NCI-H526 treated with DMSO at 0.1 percent for 48 hours (cell line): ENCODE measurements around the gene TTC7B.
"Not testable (repeated sequence)": the region's sequence is repeated elsewhere in the genome, so short reads cannot be mapped to it uniquely, and the experiment has no call there.

Experiments
- DNase-seq: peaks from one replicate; lab custom pipeline; 2025; lab: John Stamatoyannopoulos, UW

The TTC7B gene

GRCh38 chr14:90526536-90526935, 289.7 kb downstream of the TTC7B start:
- DNase-seq = not testable (repeated sequence)

- DNase-seq = not testable (repeated sequence)
Measured at GRCh38 chr14:90525353-90526028, 290.7 kb downstream of the TTC7B start.

DNA sequence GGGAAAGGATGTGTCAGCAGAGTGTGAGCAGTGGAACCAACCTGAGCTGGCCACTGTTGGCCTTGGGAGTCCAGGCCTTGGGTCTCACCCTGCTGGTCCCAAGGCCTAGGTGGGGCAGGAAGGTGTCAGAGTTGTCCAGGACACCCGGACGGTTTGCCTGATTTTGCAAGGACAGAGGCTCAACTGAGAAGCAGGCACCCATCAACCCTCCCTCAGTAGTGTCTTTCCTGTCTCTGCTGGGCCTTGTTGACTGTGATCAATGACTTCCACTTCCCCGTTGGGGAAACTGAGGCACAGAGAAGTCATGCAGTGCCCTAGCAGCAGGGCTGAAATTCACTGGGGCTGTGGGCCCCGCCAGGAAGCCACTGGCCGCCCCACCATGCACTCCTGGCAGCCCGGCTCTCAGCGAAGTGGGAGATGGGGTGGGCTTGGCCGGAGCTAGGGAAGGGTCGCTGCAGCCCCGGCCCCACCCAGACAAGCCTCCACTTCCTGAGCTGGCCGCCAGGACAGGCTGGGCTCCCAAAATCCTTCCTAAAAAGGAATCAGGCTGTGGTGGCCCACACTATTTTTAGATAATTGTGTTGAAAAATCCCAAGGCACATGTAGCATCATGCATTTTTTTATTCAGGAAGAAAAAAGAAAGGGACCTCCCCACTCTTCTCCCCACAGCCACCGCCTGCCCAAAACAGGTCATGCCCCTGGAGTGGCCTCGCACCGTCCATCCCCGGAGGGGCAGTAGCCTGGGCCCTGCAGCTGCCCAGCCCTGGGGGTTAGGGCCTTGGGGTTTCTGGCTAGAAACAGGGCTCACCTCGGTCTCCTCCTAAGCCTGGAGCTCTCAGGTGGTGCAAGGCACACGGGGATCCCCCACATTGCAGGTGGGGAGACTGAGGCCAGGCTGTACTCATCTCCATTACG, 292.0 kb downstream of the TTC7B start:
- no peak for DNase-seq

DNA sequence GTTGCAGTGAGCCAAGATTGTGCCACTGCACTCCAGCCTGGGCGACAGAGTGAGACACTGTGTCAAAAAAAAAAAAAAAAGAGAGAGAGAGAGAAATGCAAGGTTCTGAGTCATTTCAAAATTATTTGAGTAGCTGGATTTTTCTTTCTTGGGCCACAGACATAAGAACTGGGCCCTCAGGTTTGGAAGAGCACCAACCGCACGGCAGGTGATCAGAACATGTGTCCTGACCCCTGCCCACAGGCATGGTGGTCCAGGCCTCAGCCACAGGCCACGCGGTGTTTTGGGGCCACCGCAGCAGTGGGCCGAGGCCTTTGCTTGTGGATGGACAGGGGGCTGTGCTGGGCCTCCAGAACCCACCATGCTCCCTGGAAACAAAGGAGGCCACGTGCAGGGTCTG, 292.7 kb downstream of the TTC7B start:
- DNase-seq = no peak

DNA sequence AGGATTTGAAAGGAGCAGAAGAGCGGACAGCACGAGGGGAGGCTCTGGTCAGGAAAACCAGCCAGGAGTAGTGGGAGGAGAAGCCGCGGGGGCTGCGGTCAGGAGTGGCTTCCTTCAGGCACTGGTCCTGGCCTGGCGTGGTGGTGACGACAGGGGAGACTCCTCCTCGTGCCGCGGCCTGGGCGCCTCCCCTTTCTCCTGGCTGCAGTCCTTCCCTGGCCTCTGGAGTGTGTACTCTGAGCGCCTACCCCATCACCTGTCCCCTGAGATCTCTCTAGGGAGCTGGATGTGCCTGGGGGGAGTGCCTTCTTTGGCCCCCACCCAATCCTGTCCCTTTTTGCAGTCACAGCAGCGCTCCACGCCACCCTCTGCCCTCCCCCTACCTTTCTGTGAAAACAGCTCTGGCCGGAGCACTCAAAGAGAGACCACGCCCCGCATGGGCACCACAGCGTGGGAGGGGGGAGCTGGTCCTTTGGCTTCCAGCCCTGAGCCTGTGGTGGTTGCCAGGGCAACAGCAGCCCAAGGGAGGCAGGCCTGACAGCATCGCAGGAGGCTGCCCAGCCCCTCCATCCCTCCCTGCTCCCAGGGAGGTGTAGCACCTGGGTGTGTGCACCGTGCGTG, 293.5 kb downstream of the TTC7B start:
- peak; percentile 64 for DNase-seq

DNA sequence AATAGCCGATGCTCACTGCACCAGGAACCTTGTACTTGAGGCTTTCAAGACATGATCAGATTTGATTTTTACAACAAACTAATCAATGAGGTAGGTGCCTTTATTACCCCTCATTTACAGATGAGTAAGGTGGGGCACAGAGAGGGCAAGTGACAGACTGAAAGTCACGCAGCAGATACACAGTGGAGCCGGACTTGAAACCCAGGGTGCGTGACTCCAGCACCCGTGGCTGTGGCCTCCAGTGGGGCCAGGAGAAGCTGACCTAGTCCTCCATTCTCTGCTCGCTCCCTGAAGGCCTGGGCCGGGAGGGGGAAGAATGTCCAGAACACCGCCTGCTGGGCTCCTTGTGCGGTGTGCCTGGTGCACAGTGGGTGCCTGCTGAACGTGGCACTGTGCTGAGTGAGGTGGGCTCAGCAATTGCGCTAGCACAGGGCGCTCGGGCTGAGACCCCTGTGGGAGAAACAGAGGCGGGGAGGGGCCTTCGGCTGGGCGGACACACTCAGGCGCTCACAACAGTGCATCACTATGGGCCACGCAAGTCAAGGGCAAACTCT, 294.2 kb downstream of the TTC7B start:
- DNase-seq = no peak

- DNase-seq = no peak
Measured at GRCh38 chr14:90521084-90521929, 294.9 kb downstream of the TTC7B start.

GRCh38 chr14:90520326-90520725, 295.9 kb downstream of the TTC7B start:
- DNase-seq = no peak

DNA sequence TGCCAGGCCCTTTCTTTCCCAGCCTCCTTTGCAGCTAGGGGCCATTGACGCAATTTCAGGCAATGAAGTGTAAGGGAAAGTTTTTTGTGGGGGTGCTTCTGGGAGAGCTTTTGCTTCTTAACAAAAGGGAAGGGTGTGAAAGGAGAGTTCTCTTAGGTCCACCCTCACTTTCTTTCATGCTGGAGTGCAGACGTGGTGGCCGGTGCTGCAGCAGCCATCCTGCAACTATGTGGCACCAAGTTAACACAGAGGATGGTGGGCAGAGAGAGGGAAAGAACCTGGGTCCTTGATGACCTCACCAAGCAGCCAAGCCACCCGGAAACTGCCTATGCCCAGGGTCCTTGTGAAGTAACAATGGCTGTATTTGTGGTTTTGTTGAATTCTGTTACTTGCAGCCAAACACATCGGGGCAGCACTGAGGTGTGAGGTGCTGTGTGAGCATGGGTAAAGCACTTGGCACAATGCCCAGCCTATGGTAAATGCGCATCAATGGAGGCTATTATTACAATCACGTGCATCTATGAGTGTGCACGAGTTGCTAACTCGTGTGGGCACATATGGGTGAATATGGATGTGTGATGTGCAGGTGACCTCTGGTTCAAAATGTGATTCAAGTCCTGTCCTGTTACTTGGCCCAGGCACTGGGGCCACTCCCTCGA, 296.8 kb downstream of the TTC7B start:
- DNase-seq = no peak

- no peak for DNase-seq
Measured at GRCh38 chr14:90518941-90519256, 297.3 kb downstream of the TTC7B start.

DNA sequence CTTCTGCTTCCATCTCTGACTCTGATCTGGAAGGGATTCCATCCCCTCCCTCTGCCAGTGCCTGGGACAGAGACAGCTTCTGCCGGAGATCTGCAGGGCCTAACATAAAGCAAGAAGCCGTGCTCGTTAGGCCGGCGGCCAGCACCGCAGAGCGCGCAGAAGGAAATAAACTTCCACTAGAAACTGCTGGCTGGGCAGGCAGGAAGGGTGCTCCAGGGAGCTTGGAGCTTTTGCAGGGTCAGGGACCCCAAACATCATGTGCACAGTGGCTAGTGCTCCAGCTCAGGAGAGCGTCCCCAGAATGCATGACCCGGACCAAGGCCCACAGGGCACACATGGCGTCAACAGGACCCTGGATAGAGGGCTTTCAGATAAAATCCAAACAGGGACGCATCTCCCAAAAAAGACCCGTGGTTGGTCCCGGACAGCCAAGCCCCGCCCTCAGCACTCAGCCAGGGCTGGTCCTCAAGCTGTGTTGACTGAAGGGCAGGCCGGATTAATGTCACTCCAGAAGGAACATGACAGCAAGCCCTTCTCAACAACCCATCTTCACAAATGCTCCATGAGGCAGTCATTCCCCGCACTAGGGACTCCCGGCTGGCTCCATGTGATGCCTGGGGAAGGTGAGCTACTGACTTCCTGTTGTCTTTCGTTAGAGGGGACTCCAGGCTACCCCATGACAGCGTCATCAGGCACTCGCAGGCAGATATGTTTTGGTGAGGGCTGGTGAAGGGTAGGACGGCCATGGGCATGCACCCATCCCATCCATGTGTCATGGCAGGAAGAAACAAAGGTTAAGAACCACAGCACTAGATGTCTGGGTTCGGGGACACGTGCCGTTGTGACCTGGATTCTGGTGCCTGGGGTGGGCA, 297.9 kb downstream of the TTC7B start:
- DNase-seq = no peak

GRCh38 chr14:90517076-90517841, 299.0 kb downstream of the TTC7B start:
- no peak for DNase-seq

DNA sequence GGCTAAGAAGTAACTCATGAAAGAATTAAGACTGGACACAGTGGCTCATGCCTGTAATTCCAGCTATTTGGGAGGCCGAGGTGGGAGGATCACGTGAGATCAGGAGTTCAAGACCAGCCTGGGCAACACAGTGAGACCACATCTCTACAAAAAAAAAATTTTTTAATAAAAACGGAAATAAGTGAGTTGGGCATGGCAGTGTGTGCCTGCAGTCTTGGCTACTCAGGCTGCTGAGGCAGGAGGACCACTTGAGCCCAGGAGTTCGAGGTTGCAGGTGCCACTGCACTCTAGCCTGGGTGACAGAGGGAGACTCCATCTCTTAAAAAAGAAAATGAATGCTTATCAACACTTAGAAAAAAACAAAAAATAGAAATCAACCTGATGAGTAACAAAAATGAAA, 301.7 kb downstream of the TTC7B start:
- DNase-seq = no peak

DNA sequence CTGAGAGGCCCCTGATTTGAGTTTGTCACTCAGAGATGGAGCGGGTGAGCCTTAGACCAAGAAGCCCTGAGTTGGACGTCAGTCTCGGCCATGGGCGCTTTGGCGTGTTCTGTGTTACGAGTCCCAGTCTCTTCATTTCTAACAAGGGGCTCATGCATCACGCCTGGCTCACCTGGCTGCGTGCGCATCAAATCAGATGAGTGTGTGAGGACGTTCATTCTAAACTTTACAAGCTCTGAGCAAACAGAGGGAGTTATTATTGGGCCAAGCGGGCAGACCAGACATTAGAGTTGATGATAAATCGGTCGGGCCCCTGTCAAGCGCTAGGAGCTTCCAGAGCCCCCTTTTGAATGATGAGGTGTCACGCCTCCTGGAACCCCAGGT, 302.2 kb downstream of the TTC7B start:
- peak; percentile 84 for DNase-seq

GRCh38 chr14:90513161-90514014, 302.8 kb downstream of the TTC7B start:
- peak; percentile 96 for DNase-seq

DNA sequence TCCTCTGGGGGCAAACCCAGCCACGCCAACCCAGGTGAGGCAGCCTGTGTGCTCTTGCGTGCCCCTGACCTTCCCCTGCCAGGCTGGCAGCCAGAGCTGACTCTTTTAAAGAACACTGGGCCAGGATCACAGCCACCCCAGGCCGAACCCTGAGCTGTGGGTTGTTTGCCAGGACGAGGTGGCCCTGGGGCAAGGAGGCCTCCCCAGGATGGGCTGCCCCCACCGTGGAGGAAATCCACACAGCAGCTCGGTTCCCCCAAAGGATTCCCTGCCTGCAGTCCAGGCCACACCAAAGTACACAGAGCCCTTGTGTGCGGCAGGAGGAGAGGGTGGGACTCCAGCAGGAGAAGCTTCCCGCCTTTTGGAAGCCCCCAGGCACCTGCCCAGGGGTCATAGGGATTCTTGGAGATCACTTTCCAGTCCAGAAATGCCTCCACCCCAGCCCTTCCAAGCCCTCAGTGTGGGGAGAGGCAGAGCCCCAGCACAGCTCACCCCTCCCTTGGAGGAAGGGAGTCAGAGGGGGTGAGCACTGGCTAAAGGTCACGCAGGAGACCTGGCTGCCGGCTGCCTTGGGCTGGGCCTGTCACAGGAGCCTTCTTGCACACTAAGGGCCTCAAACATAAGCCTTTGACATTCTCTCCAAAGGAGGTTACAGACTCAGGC, 303.8 kb downstream of the TTC7B start:
- DNase-seq = no peak

DNA sequence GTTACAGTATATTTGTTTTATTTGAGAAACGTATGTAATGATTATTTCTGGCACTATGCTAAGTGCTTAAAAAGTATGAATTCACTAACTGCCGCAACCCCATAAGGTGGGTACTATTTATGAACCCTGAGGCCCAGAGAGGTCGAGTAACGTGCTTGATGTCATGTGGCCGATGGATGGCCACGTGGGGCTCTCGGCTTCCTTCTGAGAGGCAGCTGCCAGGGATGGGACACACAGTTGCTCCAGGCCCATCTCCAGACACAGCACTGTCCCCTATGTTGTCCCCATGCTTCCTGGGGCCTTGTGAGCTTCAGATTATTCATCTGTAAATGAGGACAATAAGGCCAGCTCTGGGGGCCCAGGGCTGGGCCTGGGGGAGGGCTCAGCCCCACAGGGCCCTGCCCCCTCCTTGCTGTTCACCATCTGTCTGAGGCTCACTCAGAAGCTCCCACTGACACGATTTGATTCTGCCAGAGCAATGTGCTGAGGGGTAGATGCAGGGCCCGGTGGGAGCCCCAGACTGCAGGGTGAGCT, 304.4 kb downstream of the TTC7B start:
- no peak for DNase-seq

GRCh38 chr14:90511252-90511651, 305.0 kb downstream of the TTC7B start:
- no peak for DNase-seq
